ENCODE data around the gene BSND. TPM values are rescaled to one million over a fixed set of nuclear protein-coding genes. Genes with fewer than 3 reads are reported as not detected.

Gene BSND
- polyA plus RNA-seq, 1 donor from 2014 or later, result not detected

GRCh38 chr1:55010887-55011217 lies 12.1 kb downstream of the BSND start:
- no peaks in the 10 kb centered on the region for H3K9me3 ChIP-seq (ENCODE audit: low read length)
- H3K4me2 ChIP-seq (ENCODE audit: low read length), result no peak overlapping the region
- no peaks in the 10 kb centered on the region for H4K20me1 ChIP-seq (ENCODE audit: insufficient read depth)
- H3K27me3 ChIP-seq (ENCODE audit: insufficient read depth, low read depth, low read length), result no peaks in the 10 kb centered on the region
- H3K4me3 ChIP-seq (ENCODE audit: low read length), result no peak overlapping the region
- TF ChIP-seq EZH2 (IDR thresholded peaks at IDR 0.05; ENCODE audit: borderline replicate concordance, insufficient read depth, low read length, poor library complexity, severe bottlenecking) (no peak), RAD21 (conservative IDR thresholded peaks at IDR 0.05) (no peak), SMC3 (conservative IDR thresholded peaks at IDR 0.05; ENCODE audit: poor library complexity) (no peak), MXI1 (conservative IDR thresholded peaks at IDR 0.05; ENCODE audit: poor library complexity, severe bottlenecking) (no peak), TAF1 (IDR thresholded peaks at IDR 0.05; ENCODE audit: low read depth) (no peak), REST (IDR thresholded peaks at IDR 0.05; ENCODE audit: borderline replicate concordance) (no peak)
- no peak overlapping the region for H3K9ac ChIP-seq (ENCODE audit: low read length)
- no peaks in the 10 kb centered on the region for H3K36me3 ChIP-seq (ENCODE audit: insufficient read depth, low read length)
- H3K27ac ChIP-seq (ENCODE audit: low read length), result no peak overlapping the region
- no peaks in the 10 kb centered on the region for H3K79me2 ChIP-seq (replicated peaks; ENCODE audit: insufficient read depth, low read length)
- no peaks in the 10 kb centered on the region for H3F3A ChIP-seq (ENCODE audit: insufficient read depth, low read length, poor library complexity, severe bottlenecking)
- no peaks in the 10 kb centered on the region for H3K9me2 ChIP-seq (ENCODE audit: insufficient read depth, low read length)
- no peak overlapping the region for H2AFZ ChIP-seq (ENCODE audit: low read depth, low read length)

GRCh38 chr1:55012661-55013060 lies 13.9 kb downstream of the BSND start:
- H3K36me3 ChIP-seq (ENCODE audit: insufficient read depth, low read length), result no peaks in the 10 kb centered on the region
- H3F3A ChIP-seq (ENCODE audit: insufficient read depth, low read length, poor library complexity, severe bottlenecking), result no peaks in the 10 kb centered on the region
- H3K79me2 ChIP-seq (replicated peaks; ENCODE audit: insufficient read depth, low read length), result no peaks in the 10 kb centered on the region
- no peak overlapping the region for H3K9ac ChIP-seq (ENCODE audit: low read length)
- no peak overlapping the region for H3K4me3 ChIP-seq (ENCODE audit: low read length)
- no peaks in the 10 kb centered on the region for H3K9me3 ChIP-seq (ENCODE audit: low read length)
- H3K27me3 ChIP-seq (ENCODE audit: insufficient read depth, low read depth, low read length), result no peaks in the 10 kb centered on the region
- H3K27ac ChIP-seq (ENCODE audit: low read length), result no peak overlapping the region
- no peaks in the 10 kb centered on the region for H3K9me2 ChIP-seq (ENCODE audit: insufficient read depth, low read length)
- no peaks in the 10 kb centered on the region for H4K20me1 ChIP-seq (ENCODE audit: insufficient read depth)
- no peak overlapping the region for H3K4me2 ChIP-seq (ENCODE audit: low read length)
- H2AFZ ChIP-seq (ENCODE audit: low read depth, low read length), result no peak overlapping the region
- TF ChIP-seq EZH2 (IDR thresholded peaks at IDR 0.05; ENCODE audit: borderline replicate concordance, insufficient read depth, low read length, poor library complexity, severe bottlenecking) (no peak), EP300 (conservative IDR thresholded peaks at IDR 0.05; ENCODE audit: poor library complexity, severe bottlenecking) (peak; percentile 52), POLR2AphosphoS5 (IDR thresholded peaks at IDR 0.05) (peak; percentile 18)

DNA sequence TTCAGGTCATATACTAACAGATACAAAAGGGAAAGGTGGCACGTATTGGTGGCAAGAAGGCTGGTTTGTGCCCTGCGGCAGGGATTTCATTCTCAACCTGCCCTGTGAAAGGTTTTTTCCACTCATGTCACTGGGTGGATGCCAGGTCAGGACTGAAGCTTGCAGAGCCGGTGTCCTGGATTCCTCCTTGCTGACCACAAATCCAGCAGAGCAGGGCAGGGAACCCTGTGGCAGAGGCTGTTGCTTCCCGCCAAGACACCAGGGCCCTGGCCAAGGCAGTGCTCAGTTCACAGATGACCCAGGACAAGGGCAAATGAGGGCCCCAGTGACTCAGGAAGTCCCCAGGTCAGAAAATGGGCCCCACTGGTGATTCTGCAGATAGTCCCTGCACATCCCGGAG lies 16.4 kb downstream of the BSND start:
- H3K27ac ChIP-seq (ENCODE audit: low read length), result no peak overlapping the region
- H3K36me3 ChIP-seq (ENCODE audit: insufficient read depth, low read length), result no peaks in the 10 kb centered on the region
- H3F3A ChIP-seq (ENCODE audit: insufficient read depth, low read length, poor library complexity, severe bottlenecking), result no peaks in the 10 kb centered on the region
- no peaks in the 10 kb centered on the region for H3K27me3 ChIP-seq (ENCODE audit: insufficient read depth, low read depth, low read length)
- no peaks in the 10 kb centered on the region for H4K20me1 ChIP-seq (ENCODE audit: insufficient read depth)
- H2AFZ ChIP-seq (ENCODE audit: low read depth, low read length), result no peak overlapping the region
- H3K79me2 ChIP-seq (replicated peaks; ENCODE audit: insufficient read depth, low read length), result no peaks in the 10 kb centered on the region
- H3K4me3 ChIP-seq (ENCODE audit: low read length), result no peak overlapping the region
- H3K4me2 ChIP-seq (ENCODE audit: low read length), result no peak overlapping the region
- H3K9ac ChIP-seq (ENCODE audit: low read length), result no peak overlapping the region
- H3K9me3 ChIP-seq (ENCODE audit: low read length), result no peaks in the 10 kb centered on the region
- no peaks in the 10 kb centered on the region for H3K9me2 ChIP-seq (ENCODE audit: insufficient read depth, low read length)
- TF ChIP-seq REST (IDR thresholded peaks at IDR 0.05; ENCODE audit: borderline replicate concordance) (no peak), EP300 (conservative IDR thresholded peaks at IDR 0.05; ENCODE audit: poor library complexity, severe bottlenecking) (no peak), RAD21 (conservative IDR thresholded peaks at IDR 0.05) (no peak), EZH2 (IDR thresholded peaks at IDR 0.05; ENCODE audit: borderline replicate concordance, insufficient read depth, low read length, poor library complexity, severe bottlenecking) (no peak), TAF1 (IDR thresholded peaks at IDR 0.05; ENCODE audit: low read depth) (no peak), POLR2AphosphoS5 (IDR thresholded peaks at IDR 0.05) (no peak), SMC3 (conservative IDR thresholded peaks at IDR 0.05; ENCODE audit: poor library complexity) (no peak), CTCF (IDR thresholded peaks at IDR 0.05; ENCODE audit: poor library complexity, severe bottlenecking) (no peak)

All from neural cell (in vitro differentiated cells).